Astrocyte of the hippocampus (primary cell): ENCODE data around the gene SPI1.
A peak's percentile ranks its signal among the peaks of the same experiment; 100 is the strongest.

Source experiments
- DNase-seq: peaks from one replicate; pipeline ENCODE4 v3.0.0; 2011; ENCODE audit warnings: low read depth, low spot score

The SPI1 gene

GRCh38 chr11:47406896-47407745 lies 28.8 kb upstream of the SPI1 start:
- DNase-seq = no peak

DNA sequence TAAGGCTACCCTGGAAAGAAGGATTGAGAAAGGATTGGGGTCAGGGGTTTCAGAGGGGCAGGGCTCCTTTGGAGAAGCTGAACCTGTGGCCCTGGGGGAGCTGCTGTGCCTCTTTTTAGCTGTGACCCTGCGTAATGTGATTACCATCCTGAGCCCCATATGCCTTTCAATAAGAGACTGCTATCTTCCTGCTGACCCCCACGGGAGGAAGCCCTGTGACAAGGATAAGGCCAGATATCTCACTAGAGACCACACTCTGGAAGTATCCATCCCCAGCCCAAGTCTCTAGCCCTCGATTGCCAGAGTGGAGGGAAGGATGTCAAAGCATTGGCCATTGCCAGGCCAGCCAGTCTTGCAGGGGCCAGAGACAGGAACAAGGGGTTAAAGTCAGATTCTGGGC lies 25.2 kb upstream of the SPI1 start:
- no peak for DNase-seq

- no peak for DNase-seq
These were observed 24.8 kb upstream of the SPI1 start for GRCh38 chr11:47403135-47403534.

DNA sequence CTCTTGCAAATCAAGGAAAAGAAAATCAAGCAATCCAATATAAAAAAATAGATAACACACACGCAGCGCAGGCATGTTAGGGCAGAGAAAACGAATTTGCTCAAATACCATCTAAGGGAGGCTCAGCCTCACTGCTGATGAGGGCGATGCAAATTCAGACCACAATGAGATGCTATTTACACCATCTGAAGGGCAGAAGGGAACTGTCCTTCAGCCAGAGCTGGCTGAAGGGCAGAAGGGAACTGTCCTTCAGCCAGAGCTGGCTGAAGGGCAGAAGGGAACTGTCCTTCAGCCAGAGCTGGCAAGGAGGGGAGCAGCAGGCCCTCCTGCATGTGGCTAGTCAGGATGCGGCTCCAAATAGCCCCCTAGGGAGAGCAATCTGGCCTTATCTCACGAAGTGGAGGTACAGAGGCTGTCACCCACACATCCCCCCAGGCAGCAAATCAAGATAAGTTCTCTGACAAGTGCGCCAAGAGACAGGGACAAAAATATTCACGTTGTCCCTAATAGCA lies 22.5 kb upstream of the SPI1 start:
- no peak for DNase-seq

DNA sequence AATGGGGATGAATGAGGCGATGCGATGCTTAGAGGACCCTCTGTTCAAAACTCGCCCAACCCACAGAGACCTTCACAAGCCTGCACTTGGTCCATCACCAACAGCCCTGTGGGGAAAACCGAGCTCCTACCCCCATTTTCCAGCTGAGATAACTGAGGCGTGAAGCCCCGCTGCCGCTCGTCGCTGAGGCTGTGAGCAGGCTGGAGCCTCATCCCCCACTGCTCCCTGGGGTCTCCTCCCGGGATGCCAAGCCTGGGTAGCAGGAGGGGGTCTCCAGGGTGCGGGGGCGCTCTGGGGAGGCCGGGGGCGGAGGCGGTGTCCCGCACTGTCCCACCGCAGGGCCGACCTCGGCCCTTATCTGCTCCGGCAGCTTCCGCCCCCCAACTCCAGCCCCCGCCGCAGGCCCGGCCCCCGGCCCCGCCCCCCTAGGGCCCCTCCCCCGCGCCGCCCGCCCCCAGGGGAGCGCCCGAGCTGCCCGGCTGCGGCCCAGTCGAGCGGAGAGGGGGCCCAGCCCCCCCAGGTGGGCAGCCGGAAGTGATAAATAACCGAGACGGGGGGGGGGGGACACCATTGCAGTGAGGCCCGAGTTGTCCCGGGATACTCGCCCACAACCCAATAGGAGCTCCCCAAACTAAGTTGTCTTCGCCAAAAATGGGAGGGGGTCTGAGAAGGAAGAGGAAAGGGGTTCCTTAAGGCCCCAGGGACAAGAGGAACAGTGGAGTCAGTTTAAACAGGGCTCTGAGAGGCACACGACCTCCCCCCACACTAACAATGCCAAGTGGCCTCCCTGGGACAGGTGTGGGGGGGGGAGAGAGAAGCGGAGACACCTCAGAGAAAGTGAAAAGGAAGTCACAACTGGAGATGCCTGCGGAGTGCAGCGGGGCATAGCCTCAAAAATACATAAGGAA lies 21.8 kb upstream of the SPI1 start:
- no peak for DNase-seq

- DNase-seq = no peak
These were observed 20.2 kb upstream of the SPI1 start for GRCh38 chr11:47398551-47398950.

- no peak for DNase-seq
These were observed 19.7 kb upstream of the SPI1 start for GRCh38 chr11:47398011-47398410.

- no peak for DNase-seq
These were observed 17.6 kb upstream of the SPI1 start for GRCh38 chr11:47396049-47396320.

DNA sequence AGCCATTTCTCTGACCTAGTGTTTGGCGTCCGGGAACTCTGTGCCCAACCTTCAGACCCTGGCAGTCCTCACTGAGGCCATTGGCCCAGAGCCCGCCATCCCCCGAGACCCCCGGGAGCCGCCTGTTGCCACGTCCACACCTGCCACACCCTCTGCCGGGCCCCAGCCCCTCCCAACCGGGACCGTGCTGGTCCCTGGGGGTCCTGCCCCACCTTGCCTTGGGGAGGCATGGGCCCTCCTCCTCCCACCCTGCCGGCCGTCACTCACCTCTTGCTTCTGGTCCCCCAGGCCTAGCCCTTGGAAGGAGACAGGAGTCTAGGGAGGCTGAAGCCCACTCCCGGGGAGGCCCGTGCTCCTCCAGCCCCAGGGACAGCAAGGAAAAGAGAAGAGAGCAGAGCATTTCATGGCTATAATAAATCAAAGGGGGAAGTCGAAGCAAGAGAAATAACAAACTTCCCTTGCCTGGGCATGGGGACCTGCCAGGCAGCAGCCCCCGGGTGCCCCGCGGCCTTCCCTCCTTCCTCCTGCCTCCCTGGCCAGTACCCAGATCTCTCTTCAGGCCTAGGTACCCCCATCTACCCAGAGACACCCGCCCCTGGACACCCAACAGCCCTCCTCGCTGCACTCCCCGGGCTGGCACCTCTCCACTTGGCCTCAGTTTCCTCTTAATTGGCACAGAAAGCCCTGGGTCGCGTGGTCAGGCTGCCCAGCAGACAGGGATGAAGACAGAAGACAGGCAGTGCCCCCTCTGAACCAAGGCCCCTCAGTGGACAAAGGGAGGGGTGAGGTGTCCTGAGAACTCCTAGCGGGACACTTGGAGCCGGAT lies 17.1 kb upstream of the SPI1 start:
- DNase-seq = no peak

DNA sequence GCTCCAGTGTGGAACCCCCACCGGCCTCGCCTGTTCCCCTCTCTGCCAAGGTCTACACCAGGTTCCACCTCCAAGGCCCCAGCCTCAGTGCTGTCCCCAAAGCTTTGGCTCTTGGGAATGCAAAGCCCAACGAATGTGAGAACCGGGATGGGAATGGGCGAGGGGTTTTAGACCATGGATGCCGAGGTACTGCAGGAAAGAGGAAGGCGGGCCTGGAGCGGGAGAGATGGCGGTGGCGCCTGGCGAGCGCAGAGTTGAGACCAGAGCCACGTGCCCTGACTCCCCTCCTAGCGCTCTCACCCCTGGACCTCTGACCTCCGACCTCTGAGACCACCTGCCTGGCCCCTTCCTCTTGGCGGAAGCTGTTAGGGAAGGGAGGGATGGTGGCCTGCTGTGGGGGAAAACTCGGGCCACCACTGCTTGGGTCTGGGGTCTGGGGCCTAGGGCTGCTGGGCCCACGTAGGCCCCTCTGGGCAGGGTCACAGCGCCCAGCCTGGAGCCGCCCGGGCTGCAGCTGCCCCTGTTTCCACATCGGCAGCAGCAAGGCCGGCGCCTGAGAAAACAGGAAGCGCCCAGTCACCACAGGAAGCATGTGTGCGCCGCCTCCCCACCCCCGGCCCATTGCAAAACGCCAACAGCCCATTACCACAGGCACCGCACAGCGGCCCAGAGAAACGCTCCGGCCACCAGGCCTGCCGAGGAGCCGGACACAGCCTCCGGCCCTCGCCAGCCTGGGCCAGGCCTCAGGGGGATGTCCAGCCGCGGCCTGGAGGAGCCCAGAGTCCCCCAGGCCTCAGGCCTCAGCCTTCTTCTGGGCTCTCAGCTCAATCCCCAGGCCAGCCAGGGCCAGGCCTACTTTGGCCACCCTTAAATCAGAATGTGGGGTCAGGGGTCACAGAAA lies 16.2 kb upstream of the SPI1 start:
- peak; percentile 1 for DNase-seq

- DNase-seq = peak; percentile 0
These were observed 15.6 kb upstream of the SPI1 start for GRCh38 chr11:47394050-47394321.

GRCh38 chr11:47393163-47394049 lies 15.1 kb upstream of the SPI1 start:
- DNase-seq = peak; percentile 62

DNA sequence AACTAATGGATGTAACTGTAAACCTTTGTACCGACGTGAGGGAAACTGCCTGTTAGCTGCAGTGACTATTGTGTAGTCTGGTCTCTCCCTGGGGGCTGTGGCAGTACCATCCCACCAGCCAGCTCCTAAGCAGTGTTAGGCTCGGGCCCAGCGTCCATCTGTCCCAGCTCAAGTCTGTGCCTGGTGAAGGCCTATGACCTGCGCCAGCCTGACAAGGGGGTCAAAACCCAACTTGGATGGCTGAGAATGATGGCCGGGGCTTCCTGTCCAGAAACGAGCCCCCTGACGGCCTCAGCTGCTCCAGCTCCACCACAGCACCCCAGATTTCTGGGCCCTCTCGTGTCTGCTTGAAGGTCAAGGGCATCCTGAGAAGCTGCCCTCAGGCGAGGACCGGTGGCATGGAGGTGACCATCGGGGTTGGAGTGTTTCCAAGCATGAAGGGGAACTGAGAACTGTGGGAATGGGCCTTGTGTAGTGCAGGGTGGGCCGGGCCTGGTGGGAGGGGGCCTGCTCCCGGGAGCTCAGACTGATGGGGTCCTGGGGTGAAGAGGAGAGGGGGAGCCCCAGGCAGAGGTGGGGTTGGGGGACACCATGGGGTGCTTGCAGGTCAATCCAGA lies 14.3 kb upstream of the SPI1 start:
- no peak for DNase-seq

DNA sequence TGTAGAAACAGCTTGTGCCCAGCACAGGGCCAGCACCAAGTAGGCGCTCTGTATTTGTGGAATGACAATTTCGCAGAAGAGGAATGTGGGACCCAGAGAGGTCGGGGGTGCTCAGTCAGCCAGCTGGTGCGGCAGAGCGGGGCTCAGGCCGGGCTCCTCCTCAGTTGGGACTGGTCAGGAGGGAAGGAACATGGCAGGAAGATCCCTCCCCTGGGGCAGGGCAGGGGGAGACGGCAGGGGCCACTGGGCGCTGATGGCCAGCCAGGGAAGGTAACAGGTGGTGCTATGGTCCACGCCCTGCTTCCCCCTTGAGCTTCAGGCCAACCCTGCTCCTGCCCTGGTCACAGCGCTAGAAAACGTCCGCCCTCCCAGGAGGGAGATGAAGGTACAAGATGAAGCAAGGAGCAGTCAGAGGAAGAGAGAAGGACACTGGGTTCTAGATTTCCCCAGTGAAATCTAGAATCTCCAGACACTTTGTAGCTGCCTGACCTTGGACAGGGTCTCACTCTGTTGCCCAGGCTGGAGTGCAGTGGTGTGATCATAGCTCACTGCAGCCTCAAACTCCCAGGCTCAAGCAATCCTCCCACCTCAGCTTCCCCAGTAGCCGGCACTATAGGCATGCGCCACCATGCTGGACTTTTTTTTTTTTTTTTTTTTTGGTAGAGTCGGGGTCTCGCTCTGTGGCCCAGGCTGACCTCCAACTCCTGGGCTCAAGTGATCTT lies 13.5 kb upstream of the SPI1 start:
- DNase-seq = no peak

DNA sequence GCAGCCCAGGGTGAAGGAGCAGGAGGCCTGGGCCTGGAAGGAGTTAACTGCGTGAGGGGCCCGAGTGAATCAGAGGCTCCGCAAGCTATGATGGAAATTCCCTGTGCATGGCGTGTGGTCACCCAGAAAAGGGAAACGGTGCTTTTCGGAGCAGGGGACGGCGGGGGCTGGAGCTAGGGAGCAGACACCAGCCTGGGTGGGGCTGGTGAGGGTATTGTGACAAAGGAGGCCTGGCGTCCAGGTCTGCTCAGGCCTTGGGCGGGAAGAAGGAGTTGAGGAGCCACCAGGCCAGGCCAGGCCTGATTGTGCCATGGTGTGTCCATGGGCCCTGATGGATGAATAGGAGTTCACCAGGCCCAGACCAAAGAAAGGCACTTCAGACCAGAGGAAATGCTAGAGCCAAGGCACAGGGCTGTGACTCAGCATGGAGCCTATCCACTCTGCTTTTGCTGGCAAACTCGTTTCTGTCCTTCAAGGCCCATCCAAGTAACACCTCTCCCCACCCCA lies 12.8 kb upstream of the SPI1 start:
- no peak for DNase-seq

DNA sequence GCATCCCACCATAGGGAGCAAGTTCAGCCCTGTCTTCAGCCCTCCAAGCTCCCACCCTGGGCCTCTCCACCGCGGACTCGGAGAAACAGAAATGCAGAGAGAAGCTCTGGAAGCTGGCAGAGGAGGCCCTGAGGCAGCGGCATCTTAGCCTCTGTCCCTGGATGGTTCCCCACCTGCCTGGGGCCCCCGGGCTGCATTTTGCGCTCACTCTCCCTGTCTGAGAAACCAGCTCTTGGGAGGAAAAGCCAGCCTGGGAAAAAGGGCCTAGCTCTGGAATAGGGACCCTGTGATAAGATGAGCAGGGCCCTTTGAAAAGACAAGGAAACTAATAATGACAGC lies 12.0 kb upstream of the SPI1 start:
- DNase-seq = no peak

DNA sequence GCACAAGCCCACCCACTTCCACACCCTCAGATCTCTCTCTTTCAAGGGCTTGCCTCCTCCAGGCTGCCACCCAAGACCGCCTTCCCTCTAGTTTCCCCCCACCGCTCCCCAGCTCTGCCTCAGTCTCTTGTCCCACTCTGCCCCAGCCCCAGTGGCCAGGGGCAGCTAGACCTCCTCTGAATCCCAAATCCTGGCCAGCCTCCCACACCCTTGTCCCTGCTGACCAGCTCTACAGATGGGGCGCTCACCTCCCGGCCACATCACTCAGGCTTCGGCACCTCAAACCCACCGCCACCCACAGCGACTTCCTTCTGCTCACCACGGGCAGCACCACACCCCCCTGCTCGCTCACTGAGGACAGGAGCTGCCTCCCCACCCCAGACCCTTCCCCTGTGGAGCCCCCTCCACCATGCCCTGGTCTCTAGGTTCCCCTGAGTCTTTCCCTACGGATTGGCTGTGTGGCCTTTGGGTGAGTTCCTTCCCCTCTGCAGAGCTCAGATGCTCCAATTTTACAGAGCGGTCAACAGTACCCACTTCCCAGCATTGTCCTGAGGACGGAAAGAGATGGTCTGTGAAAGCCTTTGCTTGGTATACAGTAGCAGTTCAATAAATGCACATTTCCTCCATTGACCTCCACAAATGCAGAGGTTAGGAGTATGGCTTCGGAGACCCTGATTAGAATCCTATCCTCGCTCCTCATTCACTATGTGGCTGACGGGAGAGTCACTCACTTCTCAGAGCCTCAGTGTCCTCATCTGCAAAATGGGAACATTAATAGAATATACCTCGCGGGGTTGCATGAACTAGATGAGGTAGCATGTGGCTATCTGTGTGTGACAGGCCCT lies 11.5 kb upstream of the SPI1 start:
- no peak for DNase-seq
